Osteocyte (in vitro differentiated cells): ENCODE results near the gene RFX8. TPM values are rescaled to one million over a fixed set of nuclear protein-coding genes. Genes with fewer than 3 reads are reported as not detected.

ENCODE experiments used
- DNase-seq: peaks from one replicate; pipeline ENCODE4 v3.0.0; 2021; ENCODE audit warnings: mixed read lengths; ENCODE audit not compliant: unreplicated experiment; ENCODE audit errors: extremely low spot score
- H3K27ac Mint-ChIP-seq: one replicate; pipeline ENCODE4 v1.8.0; 2021; ENCODE audit warnings: mild to moderate bottlenecking, mixed read lengths; ENCODE audit not compliant: unreplicated experiment
- H3K27me3 Mint-ChIP-seq: one replicate; pipeline ENCODE4 v1.8.0; 2021; ENCODE audit warnings: mixed read lengths; ENCODE audit not compliant: unreplicated experiment
- H3K36me3 Mint-ChIP-seq: one replicate; pipeline ENCODE4 v1.8.0; 2021; ENCODE audit warnings: mixed read lengths; ENCODE audit not compliant: unreplicated experiment
- H3K4me1 Mint-ChIP-seq: one replicate; pipeline ENCODE4 v1.8.0; 2021; ENCODE audit warnings: mixed read lengths; ENCODE audit not compliant: unreplicated experiment
- H3K4me3 Mint-ChIP-seq: one replicate; pipeline ENCODE4 v1.8.0; 2021; ENCODE audit warnings: mild to moderate bottlenecking, moderate library complexity, mixed read lengths; ENCODE audit not compliant: unreplicated experiment
- H3K9me3 Mint-ChIP-seq: one replicate; pipeline ENCODE4 v1.8.0; 2021; ENCODE audit warnings: mixed read lengths; ENCODE audit not compliant: unreplicated experiment
- total RNA-seq: library from RNA; stranded (reverse); gene quantifications from 2 replicates; pipeline ENCODE4 v1.2.1, GENCODE V29; 2021
- TF ChIP-seq, protein P1 (sequence below): fragments of 200-600 bp; sonication (generic); IDR thresholded peaks from 2 replicates; pipeline ENCODE4 v1.5.0; 2021; ENCODE audit warnings: antibody characterized with exemption, mild to moderate bottlenecking, moderate library complexity

Gene RFX8
- total RNA-seq, 1 donor from 2014 or later: not detected

DNA sequence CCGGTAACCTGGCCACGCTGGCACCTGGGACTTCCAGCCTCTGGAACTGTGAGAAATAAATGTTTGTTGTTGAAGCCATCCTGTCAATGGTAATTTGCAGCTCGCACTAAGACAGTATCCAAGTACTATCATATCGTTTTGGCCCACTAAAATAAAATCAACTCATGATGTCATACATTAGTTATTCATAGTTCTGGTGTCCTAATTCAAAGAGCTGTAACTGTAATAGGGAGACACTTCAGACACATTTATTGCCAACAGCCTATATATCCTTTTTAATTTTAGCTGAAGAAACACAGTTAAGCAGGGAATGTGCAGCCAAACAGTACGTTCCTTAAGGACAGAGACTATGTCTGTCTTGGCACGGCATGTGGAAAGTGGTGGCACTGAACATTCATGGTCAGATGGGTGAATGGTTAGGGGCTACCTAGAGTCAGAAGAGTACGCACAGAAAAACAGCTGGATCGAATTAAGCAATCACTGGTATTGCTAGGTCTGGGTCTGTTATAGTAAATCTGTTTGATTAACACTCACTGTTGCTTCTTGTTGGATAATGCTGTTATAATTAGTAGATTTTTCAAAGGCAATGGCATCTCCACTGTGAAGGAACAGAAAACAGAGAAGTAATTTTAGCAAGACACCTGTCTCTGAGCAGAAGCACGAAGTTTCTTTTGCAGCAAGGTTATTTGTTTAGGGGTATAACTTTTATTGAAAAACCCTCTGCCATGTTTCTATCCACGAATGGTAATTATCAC lies 46.3 kb downstream of the RFX8 start:
- no peaks in the 10 kb centered on the region for H3K4me1 Mint-ChIP-seq
- no peaks in the 10 kb centered on the region for H3K36me3 Mint-ChIP-seq
- no peak overlapping the region for H3K27ac Mint-ChIP-seq
- no peak for DNase-seq
- no peaks in the 10 kb centered on the region for H3K27me3 Mint-ChIP-seq
- H3K4me3 Mint-ChIP-seq: no peak overlapping the region
- TF ChIP-seq, protein P1, sequence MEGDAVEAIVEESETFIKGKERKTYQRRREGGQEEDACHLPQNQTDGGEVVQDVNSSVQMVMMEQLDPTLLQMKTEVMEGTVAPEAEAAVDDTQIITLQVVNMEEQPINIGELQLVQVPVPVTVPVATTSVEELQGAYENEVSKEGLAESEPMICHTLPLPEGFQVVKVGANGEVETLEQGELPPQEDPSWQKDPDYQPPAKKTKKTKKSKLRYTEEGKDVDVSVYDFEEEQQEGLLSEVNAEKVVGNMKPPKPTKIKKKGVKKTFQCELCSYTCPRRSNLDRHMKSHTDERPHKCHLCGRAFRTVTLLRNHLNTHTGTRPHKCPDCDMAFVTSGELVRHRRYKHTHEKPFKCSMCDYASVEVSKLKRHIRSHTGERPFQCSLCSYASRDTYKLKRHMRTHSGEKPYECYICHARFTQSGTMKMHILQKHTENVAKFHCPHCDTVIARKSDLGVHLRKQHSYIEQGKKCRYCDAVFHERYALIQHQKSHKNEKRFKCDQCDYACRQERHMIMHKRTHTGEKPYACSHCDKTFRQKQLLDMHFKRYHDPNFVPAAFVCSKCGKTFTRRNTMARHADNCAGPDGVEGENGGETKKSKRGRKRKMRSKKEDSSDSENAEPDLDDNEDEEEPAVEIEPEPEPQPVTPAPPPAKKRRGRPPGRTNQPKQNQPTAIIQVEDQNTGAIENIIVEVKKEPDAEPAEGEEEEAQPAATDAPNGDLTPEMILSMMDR: no peak
- no peaks in the 10 kb centered on the region for H3K9me3 Mint-ChIP-seq

DNA sequence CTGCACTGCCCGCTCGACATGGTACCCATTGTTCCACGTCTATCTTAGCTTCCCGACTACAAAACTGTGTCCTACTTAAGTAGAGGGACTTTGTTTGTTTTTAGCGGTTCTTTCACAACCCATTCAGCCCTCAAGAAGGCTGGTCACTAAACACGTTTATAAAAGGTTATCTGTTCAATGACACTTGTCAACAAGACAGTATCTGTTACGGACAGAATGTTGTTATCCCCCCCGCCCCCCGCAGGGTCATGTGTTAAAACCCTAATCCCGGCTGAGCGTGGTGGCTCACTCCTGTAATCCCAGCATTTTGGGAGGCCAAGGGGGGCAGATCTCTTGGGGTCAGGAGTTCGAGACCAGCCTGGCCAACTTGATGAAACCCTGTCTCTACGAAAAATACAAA lies 47.2 kb downstream of the RFX8 start:
- TF ChIP-seq, protein P1: no peak

GRCh38 chr2:101427240-101427639 lies 47.7 kb downstream of the RFX8 start:
- H3K4me3 Mint-ChIP-seq: no peak overlapping the region
- no peaks in the 10 kb centered on the region for H3K4me1 Mint-ChIP-seq
- DNase-seq: no peak
- H3K36me3 Mint-ChIP-seq: no peaks in the 10 kb centered on the region
- H3K27ac Mint-ChIP-seq: no peak overlapping the region
- no peaks in the 10 kb centered on the region for H3K27me3 Mint-ChIP-seq
- TF ChIP-seq, protein P1: no peak
- no peaks in the 10 kb centered on the region for H3K9me3 Mint-ChIP-seq

More for the DNA sequence above, 47.2 kb downstream of the RFX8 start:
- H3K9me3 Mint-ChIP-seq: no peaks in the 10 kb centered on the region
- H3K27ac Mint-ChIP-seq: no peak overlapping the region
- no peak for DNase-seq
- H3K4me1 Mint-ChIP-seq: no peaks in the 10 kb centered on the region
- no peak overlapping the region for H3K4me3 Mint-ChIP-seq
- no peaks in the 10 kb centered on the region for H3K27me3 Mint-ChIP-seq
- no peaks in the 10 kb centered on the region for H3K36me3 Mint-ChIP-seq

GRCh38 chr2:101426822-101427221 lies 48.1 kb downstream of the RFX8 start:
- H3K27ac Mint-ChIP-seq: no peak overlapping the region
- no peaks in the 10 kb centered on the region for H3K36me3 Mint-ChIP-seq
- H3K9me3 Mint-ChIP-seq: no peaks in the 10 kb centered on the region
- H3K4me1 Mint-ChIP-seq: no peaks in the 10 kb centered on the region
- TF ChIP-seq, protein P1: no peak
- H3K4me3 Mint-ChIP-seq: no peak overlapping the region
- no peaks in the 10 kb centered on the region for H3K27me3 Mint-ChIP-seq
- no peak for DNase-seq

DNA sequence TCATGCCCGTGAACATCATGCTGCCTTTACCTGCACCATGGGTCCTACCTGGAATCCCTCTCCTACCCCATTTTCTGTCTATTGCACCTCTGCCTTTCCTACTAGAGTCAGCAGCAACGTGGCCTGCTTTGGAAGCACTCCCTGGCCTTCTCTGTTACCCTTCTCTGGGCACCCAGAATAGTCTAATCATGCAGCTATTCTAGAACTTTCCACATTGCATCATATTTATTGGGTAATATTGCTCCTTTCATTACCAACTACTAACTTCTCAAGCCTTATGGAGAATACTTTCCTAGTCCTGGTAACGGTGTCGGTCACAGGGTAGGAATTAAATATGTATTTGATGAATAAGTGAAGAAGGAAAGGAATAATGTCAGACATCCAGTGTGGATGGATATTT lies 54.3 kb downstream of the RFX8 start:
- H3K27me3 Mint-ChIP-seq: peaks cover 15% of the 10 kb centered on the region
- no peak overlapping the region for H3K4me3 Mint-ChIP-seq
- DNase-seq: peak; percentile 17
- H3K36me3 Mint-ChIP-seq: no peaks in the 10 kb centered on the region
- no peaks in the 10 kb centered on the region for H3K9me3 Mint-ChIP-seq
- no peak overlapping the region for H3K27ac Mint-ChIP-seq
- no peaks in the 10 kb centered on the region for H3K4me1 Mint-ChIP-seq
- TF ChIP-seq, protein P1: no peak
